Occipital lobe (tissue), 2 donors: ENCODE measurements around the gene CSTA. TPM values are rescaled to one million over a fixed set of nuclear protein-coding genes. Genes with fewer than 3 reads are reported as not detected.

ENCODE experiments used
- DNase-seq: peaks from one replicate; lab custom pipeline; 2025; lab: John Stamatoyannopoulos, UW
- total RNA-seq: library from RNA; depleted of rRNA; stranded (reverse); fragments of >200 nt; gene quantifications from one replicate; pipeline ENCODE4 v1.2.3, GENCODE V29; 2014

Gene CSTA
- total RNA-seq, result not detected

DNA sequence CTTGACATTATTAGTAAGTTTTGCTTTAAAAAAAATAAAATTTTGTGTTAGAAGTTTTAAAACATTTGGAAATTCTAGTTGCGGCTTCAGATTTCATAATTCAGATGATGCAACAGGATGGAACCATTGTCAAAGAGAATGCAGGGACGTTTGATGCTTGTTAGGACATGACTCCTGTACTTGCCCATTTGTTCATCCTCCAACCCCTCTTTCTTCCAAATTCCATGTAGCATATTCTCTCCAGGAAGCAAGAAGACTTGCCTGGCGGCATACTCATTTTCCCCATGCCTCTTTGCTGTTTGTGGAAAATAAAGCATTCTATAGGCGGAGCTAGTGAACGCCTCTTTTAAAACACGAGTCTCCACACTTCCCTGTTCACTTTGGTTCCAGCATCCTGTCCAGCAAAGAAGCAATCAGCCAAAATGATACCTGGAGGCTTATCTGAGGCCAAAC lies at the start of gene CSTA:
CSTA (plus strand) TSS at position 378 of the 453 bp plus-strand sequence; CDS start at position 423, 45 bp downstream.
- DNase-seq, result no peak

- DNase-seq, result no peak
Measured at GRCh38 chr3:122281891-122282290, 43.2 kb upstream of the CSTA start.

- DNase-seq, result no peak
Measured at GRCh38 chr3:122283796-122284445, 41.1 kb upstream of the CSTA start.

DNA sequence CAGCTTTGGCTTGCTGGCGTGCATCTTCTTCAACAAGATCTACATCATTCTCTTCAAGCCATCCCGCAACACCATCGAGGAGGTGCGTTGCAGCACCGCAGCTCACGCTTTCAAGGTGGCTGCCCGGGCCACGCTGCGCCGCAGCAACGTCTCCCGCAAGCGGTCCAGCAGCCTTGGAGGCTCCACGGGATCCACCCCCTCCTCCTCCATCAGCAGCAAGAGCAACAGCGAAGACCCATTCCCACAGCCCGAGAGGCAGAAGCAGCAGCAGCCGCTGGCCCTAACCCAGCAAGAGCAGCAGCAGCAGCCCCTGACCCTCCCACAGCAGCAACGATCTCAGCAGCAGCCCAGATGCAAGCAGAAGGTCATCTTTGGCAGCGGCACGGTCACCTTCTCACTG lies 40.6 kb upstream of the CSTA start:
- no peak for DNase-seq

DNA sequence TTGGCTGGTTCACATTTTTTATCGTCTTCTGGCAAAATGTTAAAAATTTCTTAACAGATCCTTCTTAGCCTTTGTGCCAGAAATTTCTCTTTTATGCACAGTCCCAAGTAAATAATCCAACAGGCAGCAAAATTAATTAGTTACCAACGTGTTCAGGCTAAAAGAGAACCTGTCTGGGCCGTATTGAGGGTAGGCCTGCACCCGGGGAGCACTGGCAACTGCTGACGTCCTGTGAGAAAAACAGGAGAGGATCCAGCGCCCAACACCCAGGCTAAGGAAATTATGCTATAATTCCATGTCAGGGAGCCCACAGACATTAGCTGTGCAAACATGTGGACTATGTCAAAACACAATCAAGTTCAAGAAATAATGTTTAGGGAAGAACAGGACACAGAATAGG lies 30.7 kb upstream of the CSTA start:
- no peak for DNase-seq

DNA sequence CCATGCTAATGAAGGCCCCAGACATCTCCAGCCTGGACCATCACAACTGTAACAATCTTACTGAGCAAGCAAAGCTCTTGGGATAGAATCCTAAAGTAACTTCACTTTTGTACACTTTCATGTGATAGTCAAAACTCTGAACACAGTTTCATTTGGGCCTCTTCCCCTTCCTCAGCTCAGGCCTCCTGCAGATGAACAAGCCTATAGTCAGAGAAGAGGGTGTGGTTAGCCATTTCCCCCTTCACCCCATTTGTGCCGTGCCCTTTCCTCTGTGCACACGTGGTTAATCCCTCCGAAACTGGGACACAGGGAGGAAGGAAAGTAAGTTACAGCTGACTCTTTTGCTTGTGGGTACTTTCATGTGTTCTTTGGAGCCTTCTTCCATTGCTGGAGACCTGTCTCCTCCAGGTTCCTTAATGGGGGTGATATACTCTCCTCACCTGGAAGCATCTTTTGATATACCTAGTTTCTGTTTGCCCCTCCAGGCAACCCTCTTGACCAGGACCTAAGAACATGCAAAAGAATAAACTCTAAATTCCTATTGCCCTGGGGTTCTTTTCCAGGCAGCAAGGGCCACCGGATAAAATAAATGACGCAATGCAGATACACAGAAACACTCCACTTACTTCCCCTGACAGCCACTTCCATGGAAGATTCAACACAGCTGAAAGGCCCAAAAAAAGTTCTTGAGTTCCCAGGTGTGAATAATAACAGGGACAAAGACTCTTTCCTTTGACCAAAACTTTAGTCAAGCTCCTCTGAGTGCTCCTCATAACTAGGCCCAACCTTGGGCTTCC lies 29.6 kb upstream of the CSTA start:
- no peak for DNase-seq

DNA sequence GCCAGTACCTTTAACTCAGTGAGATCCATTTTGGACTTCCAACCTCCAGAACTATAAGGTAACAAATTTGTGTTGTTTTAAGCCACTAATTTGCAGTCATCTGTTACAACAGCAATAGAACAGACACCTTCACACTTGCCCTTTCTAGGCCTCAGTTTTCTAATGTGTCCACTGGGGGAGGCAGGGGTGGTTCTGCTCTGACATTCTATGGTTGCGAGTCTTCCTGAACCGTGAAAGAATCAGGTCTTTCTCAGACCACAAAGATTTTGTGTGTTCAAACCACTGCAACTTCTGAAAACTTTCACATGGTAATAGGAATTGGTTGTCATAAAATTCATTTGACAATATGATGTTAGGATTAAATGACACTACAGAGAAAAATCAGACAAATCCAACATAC lies 26.8 kb upstream of the CSTA start:
- DNase-seq, result no peak

- DNase-seq, result no peak
Measured at GRCh38 chr3:122299215-122299614, 25.8 kb upstream of the CSTA start.

- no peak for DNase-seq
Measured at GRCh38 chr3:122299872-122300460, 25.1 kb upstream of the CSTA start.

- no peak for DNase-seq
Measured at GRCh38 chr3:122301063-122301462, 24.0 kb upstream of the CSTA start.

DNA sequence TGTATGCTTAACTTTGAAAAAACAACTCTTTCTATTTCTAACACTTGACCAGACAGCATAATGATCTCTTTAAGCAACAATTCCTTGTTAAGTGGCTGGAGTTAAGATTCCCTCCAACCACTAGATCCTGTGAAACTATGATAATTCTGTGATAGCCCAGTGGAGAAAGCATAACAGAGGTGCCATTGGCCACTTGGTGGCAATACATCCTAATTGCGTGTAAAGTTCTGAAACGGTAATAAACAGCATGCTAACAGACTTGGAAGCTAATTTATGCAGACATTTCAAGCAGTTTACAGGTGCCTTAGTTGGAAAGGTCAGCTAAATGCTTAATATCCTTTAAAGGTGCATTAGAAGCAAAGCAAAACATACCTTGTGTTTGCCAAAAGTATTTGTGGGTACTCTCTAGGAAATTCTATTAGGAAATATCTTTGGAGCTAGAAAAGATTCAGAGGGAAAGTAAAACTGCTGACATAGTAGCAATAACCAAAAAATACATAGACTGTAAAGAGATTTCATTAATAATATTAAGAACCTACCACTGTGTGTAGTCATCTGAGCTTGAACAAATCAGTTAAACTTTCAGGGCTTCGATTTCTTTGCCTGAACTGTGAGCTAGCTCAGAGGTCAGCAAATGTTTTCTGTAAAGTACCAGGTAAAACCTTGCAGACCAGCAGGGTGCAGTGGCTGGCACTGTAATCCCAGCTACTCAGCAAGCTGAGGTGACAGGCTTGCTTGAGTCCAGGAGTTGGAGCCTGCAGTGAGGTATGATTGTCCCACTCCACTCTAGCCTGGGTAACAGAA lies 19.0 kb upstream of the CSTA start:
- DNase-seq, result no peak

GRCh38 chr3:122306622-122306953 lies 18.5 kb upstream of the CSTA start:
- DNase-seq, result no peak

DNA sequence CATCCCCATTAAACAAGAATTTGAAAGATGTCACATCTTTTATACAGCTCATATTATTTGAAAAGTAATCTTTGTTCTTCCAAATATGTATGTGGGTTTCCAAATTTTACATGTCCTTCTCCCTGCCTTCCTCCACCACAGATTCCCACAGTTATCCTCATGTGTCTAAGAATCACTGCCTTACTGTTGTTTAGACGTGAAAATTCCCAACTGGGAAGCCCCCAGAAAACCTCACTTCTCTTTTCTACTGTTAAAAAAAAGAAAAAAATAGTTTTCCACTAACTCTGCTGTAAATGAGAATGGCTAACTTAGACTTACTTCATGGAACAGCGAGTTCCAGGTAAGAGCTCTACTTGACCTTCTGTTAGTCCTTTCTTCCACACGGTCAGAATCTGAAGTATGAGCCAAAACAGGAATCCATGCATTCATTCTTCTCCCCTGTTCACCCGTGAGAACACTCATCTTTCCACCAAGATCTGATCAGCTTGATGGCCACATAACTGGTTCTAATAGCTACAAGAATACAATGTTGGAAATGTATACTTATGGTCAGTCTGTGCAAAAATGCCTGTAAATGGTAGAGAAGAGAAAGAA lies 17.9 kb upstream of the CSTA start:
- DNase-seq, result no peak

- no peak for DNase-seq
Measured at GRCh38 chr3:122307976-122308375, 17.1 kb upstream of the CSTA start.

- DNase-seq, result no peak
Measured at GRCh38 chr3:122310361-122310760, 14.7 kb upstream of the CSTA start.

- DNase-seq, result no peak
Measured at GRCh38 chr3:122312826-122313225, 12.2 kb upstream of the CSTA start.

DNA sequence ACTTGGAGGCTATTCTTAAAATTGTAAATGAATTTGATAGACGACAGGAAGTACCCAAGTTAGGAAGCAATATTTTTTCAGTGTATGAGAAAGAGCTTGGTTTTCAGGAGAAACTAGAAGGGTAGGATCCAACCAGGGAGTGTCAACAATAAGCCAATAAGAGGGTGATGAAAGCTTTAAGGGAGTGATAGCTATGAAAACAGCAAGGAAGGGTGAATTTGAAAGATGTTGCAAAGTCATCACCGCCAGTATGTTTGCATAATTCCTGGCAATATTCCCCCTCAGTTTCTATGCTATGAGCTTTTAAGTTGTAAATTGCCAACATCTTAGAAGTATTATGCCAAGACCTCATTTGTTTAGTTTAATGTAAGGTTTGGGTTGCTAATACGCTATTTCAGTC lies 11.8 kb upstream of the CSTA start:
- no peak for DNase-seq

- no peak for DNase-seq
Measured at GRCh38 chr3:122314228-122314876, 10.7 kb upstream of the CSTA start.

- DNase-seq, result no peak
Measured at GRCh38 chr3:122315619-122316018, 9.4 kb upstream of the CSTA start.

DNA sequence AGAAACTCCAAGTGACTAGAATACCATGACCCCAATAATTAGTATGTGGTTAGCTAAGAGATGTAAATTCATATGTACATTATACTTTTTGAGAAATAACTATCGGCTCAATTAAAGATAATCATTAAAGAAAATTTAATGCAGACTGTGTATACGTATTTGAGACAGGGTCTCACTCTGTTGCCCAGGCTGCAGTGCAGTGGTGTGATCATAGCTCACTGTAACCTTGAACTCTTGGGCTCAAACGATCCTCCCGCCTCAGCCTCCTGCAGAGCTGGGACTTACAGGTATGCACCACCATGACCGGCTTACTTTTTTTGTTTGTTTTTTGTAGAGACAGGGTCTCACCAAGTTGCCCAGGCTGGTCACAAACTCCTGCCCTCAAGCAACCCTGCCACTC lies 8.7 kb upstream of the CSTA start:
- DNase-seq, result no peak

- DNase-seq, result no peak
Measured at GRCh38 chr3:122318620-122319019, 6.4 kb upstream of the CSTA start.
